ENCODE measurements around the gene GRWD1. TPM values are rescaled to one million over a fixed set of nuclear protein-coding genes. Genes with fewer than 3 reads are reported as not detected.
A peak's percentile ranks its signal among the peaks of the same experiment; 100 is the strongest.

Gene GRWD1
- total and polyA plus RNA-seq, 2 of the 8 experiments (the other 6 are each of a cell fraction or from before 2014, with no cell fraction given), result 36.9 to 61.9 TPM

- TF ChIP-seq CTCF (IDR thresholded peaks at IDR 0.05; ENCODE audit: control extremely low read depth in 1 of 3, insufficient read depth in 1 of 3, low read depth in 1 of 3, low read length in 3 of 3) (peak; percentile 94 to 99 (median 98)), POLR2AphosphoS5 (IDR thresholded peaks at IDR 0.05; ENCODE audit: low read depth, low read length) (peak; percentile 76; the same call in 1 of the 2 replicates)
Measured at GRCh38 chr19:48489608-48490216, 43.9 kb downstream of the GRWD1 start (continued).
